Activated T-helper 2 cell treated with anti-CD3 and anti-CD28 coated beads, Interferon-gamma antibody, Interleukin-2, Interleukin-4, amounts not matched to agents 10 μg/mL and 5 μg/mL and 100 μg/mL, durations not matched to agents 14 hours and 24 hours and 36 hours (primary cell): Measurements from ENCODE around the gene CLCN1. TPM values are rescaled to one million over a fixed set of nuclear protein-coding genes. Genes with fewer than 3 reads are reported as not detected.
A peak's percentile ranks its signal among the peaks of the same experiment; 100 is the strongest.

Experiments
- DNase-seq: peaks from one replicate; pipeline ENCODE4 v3.0.0; 2021; ENCODE audit warnings: low spot score
- H3K27ac Mint-ChIP-seq: one replicate; pipeline ENCODE4 v1.8.0; 2021; ENCODE audit warnings: mixed read lengths
- H3K27me3 Mint-ChIP-seq: one replicate; pipeline ENCODE4 v1.8.0; 2021; ENCODE audit warnings: low read depth, mixed read lengths
- H3K36me3 Mint-ChIP-seq: one replicate; pipeline ENCODE4 v1.8.0; 2021; ENCODE audit warnings: low read depth, mixed read lengths
- H3K4me1 Mint-ChIP-seq: one replicate; pipeline ENCODE4 v1.8.0; 2021; ENCODE audit warnings: low read depth, mixed read lengths
- H3K4me3 Mint-ChIP-seq: one replicate; pipeline ENCODE4 v1.8.0; 2021; ENCODE audit warnings: low read depth, mild to moderate bottlenecking, moderate library complexity, mixed read lengths
- H3K9me3 Mint-ChIP-seq: one replicate; pipeline ENCODE4 v1.8.0; 2021; ENCODE audit warnings: mixed read lengths
- intact Hi-C: fragments of 100-400 bp; cut with micrococcal nuclease; formaldehyde crosslinking; loops from one replicate; pipeline ENCODE4 v1.15.1; 2023
- total RNA-seq: library from RNA; stranded (reverse); gene quantifications from 2 replicates; pipeline ENCODE4 v1.2.3, GENCODE V29; 2022

The CLCN1 gene
- total RNA-seq, 1 donor from 2014 or later, result not detected

DNA sequence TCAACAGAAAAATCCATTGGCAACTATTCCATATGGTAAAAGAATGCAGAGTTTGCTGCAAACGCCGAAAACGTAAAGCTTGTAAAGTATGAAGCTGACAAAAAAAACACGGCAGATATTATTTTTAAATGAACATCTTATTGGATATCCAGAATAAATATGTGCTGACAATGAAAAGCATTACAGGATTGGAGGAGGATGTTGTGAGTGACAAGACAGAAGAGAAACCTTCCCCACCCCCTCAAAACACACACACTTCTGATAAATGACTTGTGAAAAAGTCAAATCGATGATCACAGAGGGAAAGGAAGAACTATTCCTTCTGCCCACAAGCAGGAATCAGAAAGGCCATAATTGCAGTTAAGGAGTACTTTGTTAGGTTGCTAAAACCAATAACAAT is 32.0 kb downstream of the CLCN1 start:
- Mint-ChIP-seq H3K36me3 (no peaks in the 10 kb centered on the region), H3K4me3 (no peak overlapping the region), H3K4me1 (peaks cover 11% of the 10 kb centered on the region), H3K27ac (no peak overlapping the region), H3K9me3 (no peaks in the 10 kb centered on the region), H3K27me3 (peaks cover 41% of the 10 kb centered on the region)
- intact Hi-C loops, result no loop called here
- DNase-seq, result no peak

DNA sequence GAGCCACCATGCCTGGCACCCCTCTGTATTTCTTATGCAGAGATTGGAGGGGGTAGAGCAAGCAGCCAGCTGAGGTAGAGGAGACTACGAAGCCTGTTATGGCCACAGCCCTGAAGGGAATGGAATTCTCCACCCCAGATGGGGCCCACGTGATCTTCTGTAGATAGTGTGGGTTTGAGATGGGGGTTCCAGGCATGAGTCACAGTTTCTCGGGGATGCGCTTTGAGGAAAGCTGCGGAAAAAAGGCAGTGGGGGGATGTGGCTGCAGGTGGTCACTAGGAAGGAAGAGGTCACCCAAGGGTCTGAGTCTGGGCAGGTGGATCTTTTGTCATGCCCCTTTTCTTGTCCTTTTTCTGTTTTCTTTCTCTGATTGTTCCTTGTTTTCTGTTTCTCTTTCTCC is 35.1 kb downstream of the CLCN1 start:
- Mint-ChIP-seq H3K4me1 (peaks cover 6% of the 10 kb centered on the region), H3K4me3 (no peak overlapping the region), H3K27me3 (peaks cover 37% of the 10 kb centered on the region), H3K27ac (no peak overlapping the region), H3K36me3 (no peaks in the 10 kb centered on the region), H3K9me3 (no peaks in the 10 kb centered on the region)
- intact Hi-C loops, result no loop called here
- no peak for DNase-seq

DNA sequence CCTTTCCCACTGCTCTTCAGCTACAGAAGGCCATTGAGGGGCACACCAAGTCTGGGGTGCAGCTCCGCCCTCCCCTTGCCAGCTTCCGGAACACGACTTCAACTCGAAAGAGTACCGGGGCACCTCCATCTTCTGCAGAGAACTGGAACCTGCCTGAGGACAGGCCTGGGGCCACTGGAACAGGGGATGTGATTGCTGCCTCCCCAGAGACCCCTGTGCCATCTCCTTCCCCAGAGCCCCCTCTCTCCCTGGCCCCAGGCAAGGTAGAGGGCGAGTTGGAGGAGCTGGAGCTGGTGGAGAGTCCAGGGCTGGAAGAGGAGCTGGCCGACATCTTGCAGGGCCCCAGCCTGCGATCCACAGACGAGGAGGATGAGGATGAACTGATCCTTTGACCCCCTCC is 35.7 kb downstream of the CLCN1 start:
- H3K27me3 Mint-ChIP-seq, result peaks cover 33% of the 10 kb centered on the region
- no peak overlapping the region for H3K27ac Mint-ChIP-seq
- no peak overlapping the region for H3K4me3 Mint-ChIP-seq
- peaks cover 6% of the 10 kb centered on the region for H3K4me1 Mint-ChIP-seq
- intact Hi-C loops, result no loop called here
- H3K9me3 Mint-ChIP-seq, result no peaks in the 10 kb centered on the region
- no peak for DNase-seq
- no peaks in the 10 kb centered on the region for H3K36me3 Mint-ChIP-seq

DNA sequence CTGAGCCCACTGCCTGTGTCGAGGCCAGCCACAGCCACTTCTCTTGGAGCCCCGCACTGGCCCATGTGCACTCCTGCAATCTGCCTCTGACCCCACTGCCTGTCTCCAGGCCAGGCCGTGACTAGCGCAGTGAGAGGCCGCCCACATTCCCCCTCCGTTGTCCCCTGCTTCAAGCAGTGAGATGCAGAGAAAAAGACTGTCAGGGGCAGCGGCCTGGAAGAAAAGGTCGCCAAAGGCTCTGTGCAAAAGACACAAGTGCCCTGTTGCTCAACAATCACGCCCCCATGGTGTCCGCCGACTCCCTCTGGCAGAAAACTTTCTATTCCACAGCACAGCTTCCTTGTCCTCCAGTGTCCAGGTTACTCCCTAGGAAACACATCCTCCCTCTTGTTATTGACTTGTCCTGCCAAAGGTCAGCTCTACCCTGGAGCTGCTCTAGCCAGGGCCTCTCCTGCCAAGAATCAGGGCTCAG is 36.7 kb downstream of the CLCN1 start:
- Mint-ChIP-seq H3K4me1 (peaks cover 6% of the 10 kb centered on the region), H3K27me3 (peaks cover 28% of the 10 kb centered on the region), H3K4me3 (no peak overlapping the region), H3K27ac (no peak overlapping the region), H3K9me3 (no peaks in the 10 kb centered on the region), H3K36me3 (no peaks in the 10 kb centered on the region)
- intact Hi-C loops, result no loop called here
- no peak for DNase-seq

DNA sequence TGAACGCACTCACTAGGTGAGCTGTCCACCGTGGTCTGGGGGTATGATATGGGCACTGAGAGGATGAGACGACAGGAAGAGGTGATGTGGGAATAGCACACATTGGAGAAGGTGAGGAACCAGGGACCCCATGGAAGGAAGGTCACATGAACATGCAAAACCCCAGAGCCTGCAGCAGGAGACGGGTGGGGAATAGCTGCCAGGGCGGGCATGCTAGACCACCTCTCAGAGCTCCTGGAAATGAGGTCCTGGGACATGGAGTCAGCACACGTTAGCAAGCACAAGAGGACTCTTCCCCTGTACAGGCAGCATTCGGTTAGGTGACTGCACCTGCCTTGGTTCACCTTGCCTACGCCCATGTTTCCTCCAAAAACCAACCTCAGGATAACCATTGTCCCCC is 38.5 kb downstream of the CLCN1 start:
- intact Hi-C loops, result no loop called here
- no peaks in the 10 kb centered on the region for H3K36me3 Mint-ChIP-seq
- DNase-seq, result no peak
- peaks cover 1% of the 10 kb centered on the region for H3K4me1 Mint-ChIP-seq
- no peaks in the 10 kb centered on the region for H3K9me3 Mint-ChIP-seq
- no peak overlapping the region for H3K4me3 Mint-ChIP-seq
- H3K27me3 Mint-ChIP-seq, result peaks cover 21% of the 10 kb centered on the region
- no peak overlapping the region for H3K27ac Mint-ChIP-seq

DNA sequence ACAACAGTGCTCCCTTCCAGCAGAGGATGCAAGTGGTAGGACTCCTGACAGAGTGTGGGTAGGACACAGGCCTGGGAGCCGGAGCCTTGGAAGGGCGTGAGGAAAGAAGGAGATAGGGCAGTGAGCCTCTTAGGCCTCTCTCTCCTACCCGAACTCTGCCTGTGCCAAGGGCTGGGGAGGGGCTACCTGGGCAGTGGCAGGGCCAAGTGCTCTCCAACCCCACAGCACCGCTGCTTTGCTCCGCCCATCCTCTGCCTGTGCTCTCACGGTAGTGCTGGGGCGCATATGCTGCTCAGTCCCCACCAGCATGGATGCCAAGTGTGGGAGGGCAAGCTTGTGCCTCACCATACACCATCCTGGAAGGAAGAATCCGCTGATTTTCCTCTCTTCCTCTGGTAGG is 39.1 kb downstream of the CLCN1 start:
- intact Hi-C loops, result no loop called here
- H3K27me3 Mint-ChIP-seq, result peaks cover 22% of the 10 kb centered on the region
- H3K27ac Mint-ChIP-seq, result no peak overlapping the region
- no peak for DNase-seq
- no peak overlapping the region for H3K4me3 Mint-ChIP-seq
- no peaks in the 10 kb centered on the region for H3K9me3 Mint-ChIP-seq
- H3K36me3 Mint-ChIP-seq, result no peaks in the 10 kb centered on the region
- peaks cover 1% of the 10 kb centered on the region for H3K4me1 Mint-ChIP-seq

DNA sequence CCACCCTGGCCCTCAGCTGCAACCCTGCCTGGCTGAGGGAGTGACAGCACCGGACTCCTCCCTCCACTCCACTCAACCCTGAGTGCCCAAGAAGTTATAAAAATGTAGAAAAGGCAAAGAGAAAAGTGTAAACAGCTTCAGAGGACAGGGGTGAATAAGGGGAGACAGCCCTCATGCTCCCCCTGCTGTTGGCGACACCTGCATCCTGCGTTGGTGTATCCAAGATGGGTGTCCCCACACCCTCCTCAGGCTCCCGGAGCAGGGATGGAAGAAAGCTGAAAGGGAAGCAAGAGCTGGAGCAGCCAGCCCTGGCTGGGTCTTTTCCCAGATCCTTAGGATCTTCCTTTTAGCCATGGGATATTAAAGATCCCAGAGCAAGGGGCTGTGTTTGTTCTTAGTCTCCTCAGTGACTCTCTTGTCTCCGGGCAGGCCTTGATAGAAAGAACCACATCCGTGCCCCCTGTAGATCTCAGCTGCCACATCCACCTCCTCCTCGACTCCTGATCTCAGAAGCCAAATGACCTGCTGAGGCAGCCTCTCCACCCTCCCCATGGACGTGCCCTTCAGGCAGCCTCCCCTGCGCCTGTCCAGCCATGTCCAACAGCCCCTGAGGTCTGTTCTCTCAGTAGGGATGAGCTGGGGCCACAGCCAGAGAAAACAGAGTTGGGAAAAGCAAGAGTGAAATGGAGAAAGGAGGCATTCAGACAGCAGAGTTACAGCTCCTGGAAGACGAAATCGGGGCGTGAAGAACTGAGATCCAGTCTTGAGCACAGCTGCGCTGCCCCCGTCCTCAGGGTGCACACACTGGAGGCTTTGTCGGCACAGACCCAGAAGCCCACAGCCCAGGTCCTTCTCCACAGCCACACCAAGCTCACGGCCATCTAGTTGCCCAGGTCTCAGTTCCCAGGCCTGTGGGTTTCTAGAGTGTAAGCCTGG is 39.8 kb downstream of the CLCN1 start:
- no peaks in the 10 kb centered on the region for H3K9me3 Mint-ChIP-seq
- H3K4me3 Mint-ChIP-seq, result no peak overlapping the region
- H3K27me3 Mint-ChIP-seq, result peaks cover 29% of the 10 kb centered on the region
- no peak for DNase-seq
- H3K36me3 Mint-ChIP-seq, result no peaks in the 10 kb centered on the region
- peaks cover 1% of the 10 kb centered on the region for H3K4me1 Mint-ChIP-seq
- intact Hi-C loops, result no loop called here
- no peak overlapping the region for H3K27ac Mint-ChIP-seq

DNA sequence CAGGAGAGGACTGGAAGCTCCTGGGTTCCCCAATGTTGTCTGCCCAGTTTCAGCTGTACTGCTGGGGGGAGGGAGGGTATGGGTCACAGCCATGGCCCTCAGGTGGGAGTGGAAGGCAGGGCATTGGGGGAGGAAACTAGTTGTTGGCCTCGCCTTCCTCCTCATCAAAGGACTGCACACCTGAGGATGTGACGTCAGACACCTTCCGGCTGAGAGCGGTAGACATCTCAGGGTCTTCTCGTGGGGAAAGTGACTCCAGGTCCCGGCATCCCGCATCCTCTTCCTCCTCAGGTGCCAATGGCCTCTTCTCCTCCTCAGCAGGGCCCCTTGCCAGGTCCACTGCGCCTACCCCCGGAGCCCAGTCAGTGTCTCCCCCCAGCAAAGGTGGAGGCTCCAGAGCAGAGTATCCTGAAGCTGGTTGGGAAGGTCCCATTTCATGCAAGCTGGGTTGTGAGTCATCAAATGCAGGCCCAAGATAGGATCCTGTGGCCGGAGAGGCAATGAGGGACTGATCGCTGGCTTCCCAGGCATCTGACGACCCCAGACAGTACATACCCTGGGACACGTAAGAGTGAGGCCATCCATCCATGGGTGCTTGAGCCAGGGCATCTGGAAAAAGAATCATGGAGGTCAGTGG is 40.6 kb downstream of the CLCN1 start:
- H3K27me3 Mint-ChIP-seq, result peaks cover 36% of the 10 kb centered on the region
- intact Hi-C loops, result no loop called here
- DNase-seq, result no peak
- no peak overlapping the region for H3K27ac Mint-ChIP-seq
- H3K4me3 Mint-ChIP-seq, result no peak overlapping the region
- peaks cover 3% of the 10 kb centered on the region for H3K4me1 Mint-ChIP-seq
- no peaks in the 10 kb centered on the region for H3K36me3 Mint-ChIP-seq
- H3K9me3 Mint-ChIP-seq, result no peaks in the 10 kb centered on the region

DNA sequence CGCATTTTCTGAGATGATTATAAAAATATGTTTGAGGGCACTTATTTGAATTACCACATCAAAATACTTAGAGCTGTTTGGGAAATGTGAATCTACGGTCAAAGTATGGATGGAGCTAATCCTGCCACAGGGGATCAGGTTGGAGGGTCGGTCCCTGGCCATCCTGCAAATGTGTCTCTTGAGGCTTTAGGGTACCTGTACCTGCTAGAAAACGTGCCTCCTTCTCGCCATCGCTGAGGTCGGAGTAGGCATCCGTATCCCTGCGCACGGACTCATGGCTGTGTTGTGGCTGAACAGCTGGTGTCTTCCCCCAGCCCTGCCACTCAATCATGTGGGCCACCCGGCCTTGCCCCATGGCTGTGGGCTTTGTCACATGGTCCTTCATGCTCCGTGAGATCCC is 42.7 kb downstream of the CLCN1 start:
- Mint-ChIP-seq H3K4me3 (no peak overlapping the region), H3K27ac (no peak overlapping the region), H3K9me3 (no peaks in the 10 kb centered on the region), H3K27me3 (peaks cover 42% of the 10 kb centered on the region), H3K36me3 (no peaks in the 10 kb centered on the region), H3K4me1 (peaks cover 6% of the 10 kb centered on the region)
- no peak for DNase-seq
- intact Hi-C loops, result no loop called here

DNA sequence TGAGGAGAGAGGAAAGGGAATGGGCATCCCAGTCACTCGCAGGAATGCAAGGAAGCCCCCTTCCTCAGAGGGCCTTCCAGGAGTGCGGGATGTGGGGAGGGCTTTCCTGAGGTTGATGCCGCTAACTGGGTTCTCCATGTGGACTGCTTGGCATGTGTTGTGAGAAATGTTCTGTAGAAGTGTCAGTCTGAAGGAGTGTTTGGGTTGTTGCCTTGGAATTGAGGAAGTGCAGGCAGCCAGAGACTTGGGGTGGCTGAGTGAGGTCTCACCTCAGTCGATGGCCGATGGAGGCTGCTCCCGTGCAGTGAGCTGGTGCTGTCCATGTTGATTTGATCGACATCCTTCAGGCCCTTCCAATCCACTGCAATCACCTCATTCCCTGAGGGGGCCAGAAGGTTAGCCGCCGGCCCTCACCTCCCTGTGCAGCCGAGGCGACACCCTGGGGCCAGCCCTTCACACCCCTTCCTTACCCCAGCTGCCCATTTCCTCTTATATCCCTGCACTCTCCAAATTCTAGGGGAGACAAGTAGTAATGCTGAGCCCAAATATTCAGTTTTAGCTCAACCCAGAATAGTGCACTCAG is 44.0 kb downstream of the CLCN1 start:
- H3K27ac Mint-ChIP-seq, result no peak overlapping the region
- DNase-seq, result no peak
- intact Hi-C loops, result loop anchor here (5.0 kb wide), 1 partner anchor 73 kb away; the partner anchor contains the start of gene CASP2
- H3K4me1 Mint-ChIP-seq, result peaks cover 9% of the 10 kb centered on the region
- no peak overlapping the region for H3K4me3 Mint-ChIP-seq
- peaks cover 55% of the 10 kb centered on the region for H3K27me3 Mint-ChIP-seq
- H3K9me3 Mint-ChIP-seq, result no peaks in the 10 kb centered on the region
- no peaks in the 10 kb centered on the region for H3K36me3 Mint-ChIP-seq

DNA sequence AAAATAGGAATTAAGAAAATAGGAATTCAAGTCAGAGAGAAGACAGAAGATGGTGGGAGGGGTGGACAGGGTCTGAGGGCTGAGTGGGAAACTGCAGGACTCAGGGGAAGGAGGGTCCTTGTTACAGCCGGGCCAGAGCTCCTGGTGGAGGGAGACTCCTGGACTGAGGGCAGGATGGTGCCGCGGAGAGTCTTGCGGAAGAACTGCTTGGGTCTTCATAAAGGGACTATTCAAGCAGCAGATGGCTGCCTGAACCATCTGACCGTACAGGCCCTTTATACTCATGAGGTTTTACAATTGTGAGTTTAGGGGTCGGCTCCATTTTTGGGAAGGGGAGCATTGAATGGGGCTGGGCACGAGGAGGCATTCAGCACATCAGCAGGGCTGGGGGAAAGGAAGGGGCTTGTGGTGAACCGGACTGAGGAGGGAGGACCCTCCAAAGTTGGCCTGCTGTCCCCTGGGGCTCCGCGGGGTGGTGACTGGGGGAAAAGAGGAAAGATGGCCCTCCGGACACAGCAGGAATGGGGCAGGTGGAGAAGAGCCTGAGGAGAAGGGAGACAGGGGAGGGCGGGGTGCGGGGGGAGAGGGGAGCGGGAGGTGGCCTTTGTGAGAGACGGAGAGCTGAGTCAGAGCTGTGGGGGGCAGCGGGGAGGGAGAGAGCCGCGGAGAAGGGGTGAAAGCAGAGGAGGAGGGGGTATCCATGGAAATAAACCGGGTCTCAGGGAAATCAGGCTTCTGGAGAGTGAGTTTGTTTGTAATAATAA is 45.1 kb downstream of the CLCN1 start:
- Mint-ChIP-seq H3K27me3 (peaks cover 63% of the 10 kb centered on the region), H3K4me1 (peaks cover 9% of the 10 kb centered on the region), H3K27ac (no peak overlapping the region), H3K9me3 (no peaks in the 10 kb centered on the region), H3K36me3 (no peaks in the 10 kb centered on the region), H3K4me3 (peak overlapping the region; percentile 69)
- intact Hi-C loops, result loop anchor here (5.0 kb wide), 1 partner anchor 74 kb away; the partner anchor contains the start of gene CASP2
- no peak for DNase-seq

DNA sequence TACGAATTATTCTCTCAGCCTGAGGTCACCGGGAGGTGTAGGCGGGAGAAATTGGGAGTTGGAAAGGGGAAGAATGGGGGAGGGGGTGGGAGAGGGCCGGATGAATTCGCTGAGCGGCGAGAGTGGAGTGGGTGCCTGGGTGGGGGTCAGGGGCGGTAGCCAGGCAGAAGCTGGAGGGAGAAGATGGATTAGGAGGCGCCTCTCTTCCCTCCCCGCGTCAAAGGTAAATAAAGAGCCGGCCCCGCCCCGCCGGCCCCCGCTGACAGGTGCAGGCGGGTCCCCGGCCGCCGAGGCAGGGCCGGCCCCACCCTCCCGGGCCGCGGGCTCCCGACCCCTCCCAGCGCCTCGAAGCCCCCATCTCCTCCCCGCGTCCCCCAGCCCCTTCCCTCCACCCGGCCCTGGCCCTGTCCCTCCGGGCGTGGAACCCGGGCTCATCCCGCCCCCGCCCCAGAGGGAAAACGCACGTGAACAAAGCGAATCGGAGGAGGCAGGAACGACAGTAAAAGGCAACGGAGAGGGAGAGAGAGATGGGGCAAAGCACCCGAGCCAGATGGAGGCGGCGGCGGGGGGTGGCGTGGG is 45.7 kb downstream of the CLCN1 start:
- Mint-ChIP-seq H3K36me3 (no peaks in the 10 kb centered on the region), H3K27ac (no peak overlapping the region), H3K4me3 (peak overlapping the region; percentile 81), H3K27me3 (peaks cover 68% of the 10 kb centered on the region), H3K4me1 (peaks cover 9% of the 10 kb centered on the region), H3K9me3 (no peaks in the 10 kb centered on the region)
- intact Hi-C loops, result loop anchor here (2.0 to 5.0 kb wide), 2 partner anchors 19 to 74 kb away; partner anchors contain the start of genes CASP2 and ZYX
- no peak for DNase-seq
